Small intestine (tissue), 7 donors: ENCODE results near the gene EIF4E3. TPM values are rescaled to one million over a fixed set of nuclear protein-coding genes. Genes with fewer than 3 reads are reported as not detected.
A peak's percentile ranks its signal among the peaks of the same experiment; 100 is the strongest.

ENCODE experiments used
- DNase-seq, 2 donors: peaks; one replicate each; pipeline versions ENCODE4 v3.0.0 to v3.0.0-alpha.2; 2013
- FAIRE-seq: peaks from 2 replicates; lab custom pipeline; 2012; peaks lifted over from hg19 to GRCh38; lab: Jason Lieb, UNC
- H3K27ac ChIP-seq, 3 donors: one replicate each; pipeline ENCODE4 v1.5.1; 2013; ENCODE audit warnings: low read length in 2 of 3, mild to moderate bottlenecking in 2 of 3, control low read depth in 1 of 3, inconsistent platforms in 1 of 3, low read depth in 1 of 3, moderate library complexity in 1 of 3
- H3K27me3 ChIP-seq, 3 donors: one replicate each; pipeline ENCODE4 v1.6.1; 2013; ENCODE audit warnings: low read length in 3 of 3, inconsistent platforms in 1 of 3; ENCODE audit not compliant: control insufficient read depth in 3 of 3, insufficient read depth in 3 of 3
- H3K36me3 ChIP-seq, 3 donors: one replicate each; pipeline ENCODE4 v1.6.1; 2013; ENCODE audit warnings: low read length in 3 of 3, inconsistent platforms in 1 of 3, low read depth in 1 of 3, mild to moderate bottlenecking in 1 of 3, moderate library complexity in 1 of 3; ENCODE audit not compliant: control insufficient read depth in 3 of 3, insufficient read depth in 2 of 3
- H3K4me1 ChIP-seq, 3 donors: one replicate each; pipeline ENCODE4 v1.6.1; 2013; ENCODE audit warnings: low read length in 2 of 3, inconsistent platforms in 1 of 3, low read depth in 1 of 3, mild to moderate bottlenecking in 1 of 3, moderate library complexity in 1 of 3; ENCODE audit not compliant: control insufficient read depth in 3 of 3, insufficient read depth in 2 of 3
- H3K4me3 ChIP-seq, 3 donors: one replicate each; pipeline ENCODE4 v1.5.1; 2013; ENCODE audit warnings: low read length in 3 of 3, control low read depth in 1 of 3, inconsistent platforms in 1 of 3, low read depth in 1 of 3, mild to moderate bottlenecking in 1 of 3, moderate library complexity in 1 of 3
- H3K9me3 ChIP-seq, 2 donors: one replicate each; pipeline ENCODE4 v1.6.1; 2013; ENCODE audit warnings: low read depth in 1 of 2, low read length in 1 of 2; ENCODE audit not compliant: control insufficient read depth in 2 of 2, insufficient read depth in 1 of 2
- WGBS, 3 donors: extraction: QIAGEN DNeasy Blood & Tissue Kit; methylation state at CpG; one replicate each; pipeline ENCODE4 v1.1.7; 2013; 5-methylcytosine and 5-hydroxymethylcytosine counted together
- polyA plus RNA-seq, 4 donors: library from polyadenylated mRNA; stranded (reverse) in 3 of 4; unstranded in 1 of 4; fragments of 200-250 nt in 3 of 4; fragments of 120-200 nt in 1 of 4; gene quantifications; one replicate each; pipeline versions ENCODE4 v1.2.1 to v1.2.3, GENCODE V29; 2013
- donor health status: healthy with polysubstance abuse.
- donor health status: control.
- donor health status: control.
- donor health status: Bipolar disorder and iron deficiency.
- donor health status: healthy.

EIF4E3 gene
- polyA plus RNA-seq, 4 donors = 8.1 to 14.8 (median 10.4) TPM

DNA sequence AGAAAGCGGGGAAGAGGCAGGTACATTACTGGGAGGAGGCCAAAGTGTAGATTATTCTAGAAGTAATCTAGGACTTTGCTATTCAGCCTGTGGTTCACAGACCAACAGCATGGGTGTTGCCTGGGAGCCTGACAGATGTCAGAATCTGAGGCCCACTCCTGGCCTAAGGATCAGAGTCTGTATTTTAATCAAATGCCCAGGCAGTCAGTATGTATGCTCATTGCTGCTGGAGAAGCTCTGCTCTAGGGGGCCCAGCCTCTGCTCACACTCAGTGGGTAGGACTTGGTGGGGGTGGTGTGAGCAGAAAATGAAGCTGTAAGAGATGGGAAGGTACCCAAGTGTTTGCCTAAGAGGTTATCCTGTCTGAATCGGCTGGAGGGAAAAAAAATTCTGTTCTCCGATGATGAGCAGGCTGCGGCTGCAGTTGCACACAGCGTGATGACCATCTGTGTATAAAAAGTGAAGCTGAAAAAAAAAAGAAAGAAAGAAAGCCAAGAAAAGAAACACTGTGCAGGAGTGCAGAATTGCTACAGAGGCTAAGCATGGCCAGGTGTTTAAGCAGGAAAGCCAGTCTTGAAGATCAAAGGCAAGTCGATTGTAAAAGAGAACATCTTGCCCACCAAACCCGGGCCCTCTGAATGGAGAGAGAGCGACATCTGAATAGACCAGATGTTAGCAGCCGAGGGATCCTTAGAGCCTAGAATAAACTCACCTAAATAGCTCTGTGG is 65.2 kb downstream of the EIF4E3 start:
- FAIRE-seq (no peak), DNase-seq (peak; percentile 68 to 71)
- Histone ChIP-seq H3K4me3 (no peak overlapping the region), H3K36me3 (no peaks in the 10 kb centered on the region), H3K27me3 (no peaks in the 10 kb centered on the region), H3K9me3 (no peaks in the 10 kb centered on the region), H3K4me1 (peaks cover 0 to 15% (median 0%) of the 10 kb centered on the region in 3 donors), H3K27ac (peak overlapping the region in 1 of 3 donors; percentile 46)
- WGBS, 3 donors = 52 to 68% (median 59%) methylated on average over 9 of the region's 9 CpGs

DNA sequence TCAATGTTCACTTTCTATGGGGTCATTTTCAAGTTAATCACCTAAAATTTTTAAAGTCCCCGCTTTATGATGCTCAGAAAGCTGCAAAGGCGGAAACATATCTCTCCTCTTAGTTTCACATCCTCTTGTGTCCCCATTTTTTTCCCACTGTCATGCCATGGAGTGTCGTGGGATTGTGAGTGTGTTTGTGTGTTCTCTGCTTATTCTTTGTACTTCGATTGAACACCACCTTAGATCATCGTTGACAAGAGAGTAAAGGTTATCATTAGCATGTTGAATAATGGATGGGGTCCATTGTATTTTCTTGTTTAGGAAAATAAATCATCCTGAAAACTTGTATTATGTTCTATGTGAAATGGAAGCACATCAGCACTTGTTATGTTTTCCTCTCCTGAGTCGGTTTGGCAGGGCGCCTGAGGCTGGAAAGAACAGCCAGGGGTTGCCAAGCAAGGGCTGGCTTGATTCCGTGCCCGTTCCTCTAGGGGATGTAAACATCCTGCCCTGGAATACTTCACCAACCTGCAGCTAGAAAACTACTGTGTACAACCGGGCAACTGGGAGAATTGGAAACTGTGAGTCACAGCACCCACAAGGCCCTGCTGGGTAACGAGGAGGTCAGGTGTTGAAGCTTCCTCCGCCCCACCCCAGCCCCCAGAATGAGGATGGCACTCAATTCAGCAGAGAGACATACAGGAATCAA is 67.2 kb downstream of the EIF4E3 start:
- no peak overlapping the region for H3K27ac ChIP-seq
- H3K27me3 ChIP-seq = no peaks in the 10 kb centered on the region
- WGBS, 3 donors = 66 to 70% (median 69%) methylated on average over 12 of the region's 12 CpGs
- no peak overlapping the region for H3K4me3 ChIP-seq
- H3K9me3 ChIP-seq = no peaks in the 10 kb centered on the region
- DNase-seq (peak in 1 of 2 donors; percentile 16), FAIRE-seq (no peak)
- H3K4me1 ChIP-seq = peaks cover 0 to 15% (median 0%) of the 10 kb centered on the region in 3 donors
- H3K36me3 ChIP-seq = no peaks in the 10 kb centered on the region

DNA sequence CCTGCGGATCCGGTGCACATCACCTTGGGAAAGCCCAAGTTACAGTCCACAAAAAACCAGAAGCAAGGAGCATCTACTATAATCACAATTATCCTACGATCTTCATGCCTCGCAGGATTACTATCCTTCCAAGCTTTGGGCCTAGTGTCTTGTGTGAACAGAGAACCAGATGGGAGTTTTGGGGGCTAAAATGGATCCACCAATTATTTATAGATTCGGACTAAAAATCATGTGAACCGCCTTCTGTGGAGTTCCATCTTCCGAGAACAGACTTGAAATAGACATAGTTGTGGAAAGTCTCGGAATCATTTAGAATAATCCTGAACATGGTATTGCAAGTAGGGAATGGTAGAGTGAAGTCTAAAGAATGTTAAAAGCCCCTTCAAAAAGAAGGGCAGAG is 70.1 kb downstream of the EIF4E3 start:
- 90 to 95% (median 94%) methylated on average over 8 of the region's 8 CpGs for WGBS, 3 donors
- Histone ChIP-seq H3K4me3 (no peak overlapping the region), H3K36me3 (no peaks in the 10 kb centered on the region), H3K4me1 (peaks cover 0 to 12% (median 0%) of the 10 kb centered on the region in 3 donors), H3K27ac (no peak overlapping the region), H3K9me3 (no peaks in the 10 kb centered on the region), H3K27me3 (no peaks in the 10 kb centered on the region)
- FAIRE-seq (no peak), DNase-seq (no peak)

DNA sequence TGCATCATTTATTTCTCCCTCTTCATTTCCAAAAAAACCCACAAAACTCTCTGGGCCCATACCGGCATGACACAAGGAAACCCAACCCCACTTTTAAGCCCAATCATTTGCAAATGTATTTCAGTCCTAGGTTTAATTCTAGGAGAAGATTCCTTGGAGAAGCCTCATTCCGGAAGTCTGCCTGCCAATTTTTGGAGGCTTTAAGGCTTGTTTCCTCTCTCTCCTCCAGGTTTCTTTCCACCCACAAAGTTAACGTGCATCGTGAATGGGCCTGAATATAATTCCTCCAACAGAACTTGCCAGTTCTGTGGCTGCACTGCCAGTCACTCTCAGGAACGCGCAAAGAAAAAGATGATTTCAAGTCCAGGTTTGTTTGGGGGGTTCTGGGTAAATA is 71.8 kb downstream of the EIF4E3 start:
- Histone ChIP-seq H3K4me3 (no peak overlapping the region), H3K36me3 (no peaks in the 10 kb centered on the region), H3K27me3 (no peaks in the 10 kb centered on the region), H3K4me1 (peaks cover 0 to 13% (median 0%) of the 10 kb centered on the region in 3 donors), H3K9me3 (no peaks in the 10 kb centered on the region), H3K27ac (no peak overlapping the region)
- no peak for DNase-seq
- FAIRE-seq = no peak
- WGBS, 3 donors = 87 to 89% (median 88%) methylated on average over 6 of the region's 6 CpGs

DNA sequence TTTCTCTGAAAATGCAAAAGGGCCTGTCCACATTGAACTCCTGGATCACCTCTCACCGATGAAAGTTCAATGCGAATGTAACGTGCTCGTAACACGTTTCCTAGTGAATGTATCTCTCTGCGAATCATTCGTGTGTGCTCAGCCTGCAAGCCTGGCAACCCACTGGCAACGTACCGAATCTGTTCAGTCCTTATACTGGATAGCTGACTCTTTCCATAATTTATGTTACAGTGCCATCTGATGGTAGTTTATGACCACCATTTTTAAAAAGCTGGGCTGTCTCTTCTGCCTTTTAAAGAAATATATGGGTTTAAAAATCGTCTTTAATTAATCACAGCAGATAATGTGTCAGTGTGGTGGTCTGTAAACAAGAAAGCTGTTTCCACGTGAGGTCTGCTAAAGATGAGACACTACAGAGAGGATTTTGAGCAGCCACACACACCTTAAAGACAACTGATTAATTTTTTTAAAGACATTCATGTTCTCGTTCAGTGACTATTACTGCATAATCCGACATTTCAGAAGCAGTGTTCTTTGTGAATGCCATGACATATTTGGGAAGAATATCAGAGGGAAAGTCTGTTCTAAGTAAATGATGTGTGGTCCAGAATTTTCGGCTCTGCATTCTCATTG is 72.3 kb downstream of the EIF4E3 start:
- DNase-seq = peak; percentile 70 to 73
- no peak overlapping the region for H3K4me3 ChIP-seq
- no peak for FAIRE-seq
- H3K4me1 ChIP-seq = peaks cover 0 to 15% (median 0%) of the 10 kb centered on the region in 3 donors
- no peaks in the 10 kb centered on the region for H3K36me3 ChIP-seq
- WGBS, 3 donors = 22 to 37% (median 32%) methylated on average over 14 of the region's 14 CpGs
- no peaks in the 10 kb centered on the region for H3K27me3 ChIP-seq
- H3K9me3 ChIP-seq = no peaks in the 10 kb centered on the region
- H3K27ac ChIP-seq = no peak overlapping the region

DNA sequence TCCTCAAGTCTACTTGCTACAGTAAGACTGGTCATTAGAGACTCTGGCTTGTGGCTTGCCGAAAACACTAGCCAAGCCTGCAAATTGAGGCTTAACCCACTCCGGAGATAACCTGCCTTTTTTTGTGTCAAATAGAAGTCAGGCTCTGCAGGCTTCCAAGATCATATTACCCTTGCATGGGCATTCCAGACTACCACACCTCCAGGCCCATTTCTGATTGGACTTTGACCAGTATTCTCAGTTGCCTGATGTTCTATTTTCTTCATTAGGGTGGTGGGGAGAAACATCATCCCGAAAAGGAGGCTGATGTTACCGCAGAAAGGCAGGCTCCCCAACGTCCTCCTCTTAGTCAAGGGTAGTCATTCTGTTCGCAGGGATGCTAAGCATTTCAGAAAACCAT is 73.6 kb downstream of the EIF4E3 start:
- no peaks in the 10 kb centered on the region for H3K9me3 ChIP-seq
- DNase-seq (peak; percentile 36 to 50), FAIRE-seq (no peak)
- H3K36me3 ChIP-seq = no peaks in the 10 kb centered on the region
- WGBS, 3 donors = 56 to 83% (median 67%) methylated on average over 6 of the region's 6 CpGs
- H3K4me1 ChIP-seq = peaks cover 0 to 20% (median 0%) of the 10 kb centered on the region in 3 donors
- no peak overlapping the region for H3K4me3 ChIP-seq
- H3K27ac ChIP-seq = no peak overlapping the region
- H3K27me3 ChIP-seq = no peaks in the 10 kb centered on the region

DNA sequence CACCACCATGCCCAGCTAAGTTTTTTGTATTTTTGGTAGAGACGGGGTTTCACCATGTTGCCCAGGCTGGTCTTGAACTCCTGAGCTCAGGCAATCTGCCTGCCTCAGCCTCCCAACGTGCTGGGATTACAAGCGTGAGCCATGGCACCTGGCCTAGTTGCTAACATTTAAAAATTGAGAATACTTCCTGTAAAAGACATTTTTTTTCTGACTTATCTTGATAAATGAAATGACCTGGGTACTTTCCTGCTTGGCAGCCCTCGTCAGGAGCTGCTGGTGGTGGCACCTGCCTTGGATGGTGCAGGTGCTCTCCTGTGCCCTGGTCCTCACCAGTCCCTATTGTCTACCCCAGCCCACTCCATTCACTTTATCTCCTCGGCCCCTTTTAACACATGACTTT is 74.8 kb downstream of the EIF4E3 start:
- 49 to 71% (median 61%) methylated on average over 5 of the region's 5 CpGs for WGBS, 3 donors
- DNase-seq (no peak), FAIRE-seq (no peak)
- H3K27ac ChIP-seq = no peak overlapping the region
- H3K36me3 ChIP-seq = no peaks in the 10 kb centered on the region
- no peaks in the 10 kb centered on the region for H3K9me3 ChIP-seq
- H3K4me1 ChIP-seq = peaks cover 0 to 20% (median 0%) of the 10 kb centered on the region in 3 donors
- no peak overlapping the region for H3K4me3 ChIP-seq
- H3K27me3 ChIP-seq = no peaks in the 10 kb centered on the region

DNA sequence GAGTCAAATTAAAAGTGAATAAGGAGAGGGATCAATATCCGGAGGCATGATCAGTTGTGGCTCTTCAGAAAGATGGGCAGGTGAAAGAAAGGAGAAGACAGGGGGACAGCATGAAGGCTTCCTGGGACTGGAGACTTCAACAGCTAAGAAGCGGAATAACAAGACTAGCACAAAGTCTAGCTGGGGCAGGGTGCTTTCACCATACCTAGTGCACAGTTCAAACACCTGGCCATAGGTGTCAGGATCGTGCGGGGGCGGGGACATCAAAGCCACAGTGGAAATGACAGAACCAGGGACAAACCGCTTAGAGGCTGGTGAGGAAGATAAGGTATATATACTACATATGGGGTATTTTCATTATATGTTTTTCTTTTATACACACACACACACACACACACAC is 75.4 kb downstream of the EIF4E3 start:
- Histone ChIP-seq H3K27me3 (no peaks in the 10 kb centered on the region), H3K4me3 (no peak overlapping the region), H3K27ac (no peak overlapping the region), H3K36me3 (no peaks in the 10 kb centered on the region), H3K4me1 (peaks cover 0 to 20% (median 0%) of the 10 kb centered on the region in 3 donors), H3K9me3 (no peaks in the 10 kb centered on the region)
- DNase-seq = peak; percentile 48 to 70
- 53 to 78% (median 66%) methylated on average over 6 of the region's 6 CpGs for WGBS, 3 donors
- no peak for FAIRE-seq
